Activated T-cell treated with anti-CD3 and anti-CD28 coated beads, Interleukin-2, amount 50 U/mL, for 1 hour (primary cell): Measurements from ENCODE around the gene TBC1D3B.
"Not testable (repeated sequence)": the region's sequence is repeated elsewhere in the genome, so short reads cannot be mapped to it uniquely, and the experiment has no call there.

ENCODE experiments used
- DNase-seq: peaks from one replicate; pipeline ENCODE4 v3.0.0-alpha.2; 2020

The TBC1D3B gene

GRCh38 chr17:36198831-36199465, 22.5 kb upstream of the TBC1D3B start:
- DNase-seq = no peak

- no peak for DNase-seq
Measured at GRCh38 chr17:36197387-36197703, 20.9 kb upstream of the TBC1D3B start.

- no peak for DNase-seq
Measured at GRCh38 chr17:36196131-36196486, 19.7 kb upstream of the TBC1D3B start.

GRCh38 chr17:36195434-36196130, 19.1 kb upstream of the TBC1D3B start:
- DNase-seq = no peak

GRCh38 chr17:36194832-36195433, 18.5 kb upstream of the TBC1D3B start:
- DNase-seq = not testable (repeated sequence)

- not testable (repeated sequence) for DNase-seq
Measured at GRCh38 chr17:36194147-36194831, 17.9 kb upstream of the TBC1D3B start.

GRCh38 chr17:36193216-36193775, 16.9 kb upstream of the TBC1D3B start:
- no peak for DNase-seq

- DNase-seq = not testable (repeated sequence)
Measured at GRCh38 chr17:36190549-36191330, 14.3 kb upstream of the TBC1D3B start.

GRCh38 chr17:36189993-36190392, 13.6 kb upstream of the TBC1D3B start:
- DNase-seq = not testable (repeated sequence)

- no peak for DNase-seq
Measured at GRCh38 chr17:36188891-36189306, 12.5 kb upstream of the TBC1D3B start.

- DNase-seq = not testable (repeated sequence)
Measured at GRCh38 chr17:36187943-36188665, 11.7 kb upstream of the TBC1D3B start.

- not testable (repeated sequence) for DNase-seq
Measured at GRCh38 chr17:36186810-36187763, 10.7 kb upstream of the TBC1D3B start.

- no peak for DNase-seq
Measured at GRCh38 chr17:36185416-36185815, 9.0 kb upstream of the TBC1D3B start.

- no peak for DNase-seq
Measured at GRCh38 chr17:36184023-36184765, 7.8 kb upstream of the TBC1D3B start.

GRCh38 chr17:36183001-36183971, 6.8 kb upstream of the TBC1D3B start:
- DNase-seq = no peak

- no peak for DNase-seq
Measured at GRCh38 chr17:36182176-36183000, 6.0 kb upstream of the TBC1D3B start.

- not testable (repeated sequence) for DNase-seq
Measured at GRCh38 chr17:36181446-36182175, 5.2 kb upstream of the TBC1D3B start.
